Dermis microvascular lymphatic vessel endothelial cell (primary cell): ENCODE measurements around the gene AQP7. TPM values are rescaled to one million over a fixed set of nuclear protein-coding genes. Genes with fewer than 3 reads are reported as not detected.
"Not testable (repeated sequence)": the region's sequence is repeated elsewhere in the genome, so short reads cannot be mapped to it uniquely, and the experiment has no call there.

ENCODE experiments used
- DNase-seq, 2 donors: peaks; one replicate each; pipeline versions ENCODE4 v3.0.0 to v3.0.0-alpha.2; 2010; ENCODE audit warnings: low read depth in 2 of 2
- total RNA-seq: library from RNA; depleted of rRNA; stranded (reverse); fragments of >200 nt; gene quantifications from 2 replicates; pipeline ENCODE4 v1.2.1, GENCODE V29; 2014

Gene AQP7
- total RNA-seq, 1 donor from 2014 or later: not detected

DNA sequence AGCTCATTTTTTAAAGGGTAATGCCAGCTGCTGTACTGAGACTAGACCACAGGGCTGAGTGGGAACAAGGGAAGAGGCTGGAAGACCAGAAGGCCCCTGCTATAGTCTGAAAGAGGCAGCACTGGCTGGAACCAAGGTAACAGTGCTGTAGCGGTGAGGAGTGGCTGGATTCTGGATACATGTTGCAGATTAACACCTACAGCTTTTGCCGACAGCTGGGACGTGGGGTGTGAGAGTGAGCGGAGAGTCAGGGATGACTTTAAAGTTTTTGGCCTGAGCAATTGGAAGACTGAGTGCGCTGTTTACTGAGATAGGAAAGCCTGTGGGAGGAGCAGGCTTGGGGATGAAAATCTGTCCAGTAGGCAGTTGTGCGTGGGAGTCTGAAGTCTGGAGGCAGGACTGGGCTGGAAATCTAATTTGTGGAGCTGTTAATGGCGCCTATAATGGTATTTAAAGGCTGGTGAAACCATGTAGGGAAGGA lies 26.5 kb downstream of the AQP7 start:
- no peak for DNase-seq

DNA sequence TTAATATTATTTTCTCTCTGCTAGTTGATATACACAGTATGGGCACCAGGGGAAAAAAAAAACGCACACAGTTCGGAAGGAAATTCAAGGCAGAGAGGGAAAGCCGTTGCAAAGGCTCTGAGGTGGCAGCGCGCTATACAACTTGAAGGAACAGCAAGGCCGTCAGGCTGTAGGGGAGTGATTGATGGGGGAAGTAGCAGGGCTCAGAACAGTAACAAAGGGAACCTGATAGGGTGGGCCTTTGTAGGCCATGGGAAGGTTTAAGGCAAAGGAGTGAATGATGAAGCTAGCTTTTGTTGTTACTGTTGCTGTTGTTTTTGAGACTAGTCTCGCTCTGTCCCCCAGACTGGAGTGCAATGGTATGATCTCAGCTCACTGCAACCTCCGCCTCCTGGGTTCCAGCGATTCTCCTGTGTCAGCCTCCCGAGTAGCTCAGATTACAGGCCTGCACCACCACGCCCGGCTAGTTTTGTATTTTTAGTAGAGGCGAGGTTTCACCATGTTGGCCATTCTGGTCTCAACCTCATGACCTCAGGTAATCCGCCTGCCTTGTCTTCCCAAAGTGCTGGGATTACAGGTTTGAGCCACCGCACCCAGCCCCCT lies 27.0 kb downstream of the AQP7 start:
- no peak for DNase-seq

DNA sequence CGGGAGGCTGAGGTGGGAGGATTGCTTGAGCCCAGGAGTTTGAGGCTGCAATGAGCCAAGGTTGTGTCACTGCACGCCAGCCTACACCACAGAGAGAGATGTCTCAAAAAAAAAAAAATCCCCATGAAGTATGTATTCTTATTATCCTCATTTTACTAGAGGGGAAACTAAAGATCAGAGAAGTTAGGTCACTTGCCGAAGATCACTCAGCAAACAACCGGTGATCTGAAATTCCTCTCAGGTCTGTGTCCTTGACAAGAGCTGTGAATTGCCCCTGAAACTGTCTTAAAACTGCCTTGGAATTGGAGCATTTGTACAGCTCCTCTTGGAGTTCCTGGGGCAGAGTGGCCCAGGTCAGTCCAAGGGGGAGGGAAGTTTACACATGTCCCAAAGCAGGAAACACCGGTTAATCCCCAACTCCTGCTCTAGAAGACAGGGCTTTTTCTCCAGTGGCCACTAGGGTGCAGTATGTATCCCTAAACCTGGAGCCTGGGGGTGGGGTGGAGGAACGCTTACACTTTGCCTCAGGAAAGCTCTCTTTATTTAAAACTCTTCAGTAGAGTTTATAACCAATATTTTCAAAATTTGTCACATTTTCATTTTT lies 27.6 kb downstream of the AQP7 start:
- DNase-seq: peak; percentile 72 to 90

DNA sequence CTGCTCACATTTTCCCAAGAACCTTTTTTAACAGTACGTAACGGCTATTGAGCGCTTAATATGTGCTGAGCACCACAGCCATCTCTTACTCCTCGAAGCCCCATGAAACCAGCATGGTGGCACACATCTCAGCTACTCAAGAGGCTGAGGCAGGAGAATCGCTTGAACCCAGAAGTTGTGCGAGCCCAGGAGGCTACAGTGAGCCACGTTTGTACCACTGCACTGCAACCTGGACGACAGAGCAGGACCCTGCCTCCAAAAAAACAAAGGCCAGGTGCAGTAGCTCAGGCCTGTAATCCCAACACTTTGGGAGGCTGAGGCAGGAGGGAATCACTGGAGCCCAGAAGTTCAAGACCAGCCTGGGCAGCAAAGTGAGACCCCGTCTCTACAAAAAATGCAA lies 28.2 kb downstream of the AQP7 start:
- no peak for DNase-seq

DNA sequence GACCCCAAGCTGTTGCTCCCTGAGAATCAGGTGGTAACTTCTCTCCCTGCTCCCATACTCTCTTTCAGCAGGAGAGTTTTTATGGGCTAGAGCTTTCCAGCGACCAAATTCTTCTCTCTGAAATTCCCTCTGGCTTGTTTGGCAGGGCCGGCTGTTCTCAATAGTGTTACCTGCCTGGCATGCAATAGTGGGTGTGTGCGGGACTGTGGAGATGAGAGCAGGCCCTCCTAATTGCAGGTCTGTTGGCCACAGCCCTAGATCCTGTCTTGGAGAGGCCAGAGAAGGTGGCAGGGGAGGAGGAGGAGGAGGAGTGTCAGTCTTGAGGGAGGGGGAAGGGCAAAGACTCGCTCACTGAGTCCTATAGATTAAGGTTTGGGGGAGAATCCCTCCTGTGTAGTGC lies 29.5 kb downstream of the AQP7 start:
- DNase-seq: no peak

DNA sequence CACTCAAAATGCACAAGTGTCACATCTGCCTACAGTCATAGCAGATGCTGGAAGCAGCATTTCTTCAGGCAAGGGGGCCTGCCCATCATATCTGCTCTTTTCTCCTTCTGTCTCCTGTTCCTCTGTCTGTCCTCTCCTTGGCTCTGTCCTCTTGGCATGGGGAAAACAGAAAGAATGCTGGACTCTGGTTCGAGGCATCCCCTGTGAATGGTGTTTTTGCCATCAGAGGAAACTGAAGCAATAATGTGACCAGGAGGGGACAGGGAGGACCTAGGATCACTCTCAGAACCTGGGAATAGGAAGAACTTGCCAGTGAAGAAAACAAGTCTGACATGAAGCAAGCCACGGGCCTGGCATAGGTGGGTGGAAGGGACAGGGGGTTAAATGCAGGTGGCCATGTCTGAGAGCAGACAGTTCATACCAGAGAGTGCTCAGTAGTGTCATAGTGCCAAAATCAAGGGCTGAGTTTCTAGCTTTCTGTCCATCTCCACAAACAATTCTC lies 35.3 kb downstream of the AQP7 start:
- no peak for DNase-seq

DNA sequence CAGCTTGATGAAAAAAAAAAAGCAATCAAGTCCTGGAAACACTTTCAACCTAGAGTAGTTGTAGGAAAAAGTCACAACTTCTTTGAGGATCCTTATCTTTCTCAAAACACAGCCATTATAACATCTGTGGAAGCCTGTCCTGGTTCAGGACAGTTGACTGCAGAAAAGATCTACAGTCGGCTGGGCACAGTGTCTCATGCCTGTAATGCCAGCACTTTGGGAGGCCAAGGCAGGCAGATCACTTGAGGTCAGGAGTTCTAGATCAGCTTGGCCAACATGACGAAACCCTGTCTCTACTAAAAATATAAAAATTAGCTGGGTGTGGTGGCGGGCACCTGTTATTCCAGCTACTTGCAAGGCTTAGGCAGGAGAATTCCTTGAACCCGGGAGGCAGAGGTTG lies 37.6 kb downstream of the AQP7 start:
- not testable (repeated sequence) for DNase-seq

DNA sequence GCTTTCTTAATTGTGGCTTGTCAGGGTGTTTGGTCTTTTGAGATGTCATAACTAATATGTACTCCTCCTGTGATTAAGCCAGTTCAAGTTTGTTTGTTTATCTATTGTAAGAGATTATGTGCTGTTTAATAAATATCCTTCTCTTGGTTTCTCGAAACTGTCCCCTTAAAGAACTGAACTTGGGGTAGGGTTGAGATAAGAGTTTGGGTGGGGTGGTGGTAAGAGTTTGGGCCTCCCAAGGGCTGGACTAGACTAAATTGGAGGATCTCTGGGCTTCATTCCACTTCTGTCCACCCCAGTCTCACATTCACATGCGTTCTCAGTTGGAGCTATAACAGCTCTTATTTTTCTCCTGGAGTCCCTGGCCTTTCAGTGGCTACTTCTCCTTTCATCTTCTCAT lies 38.2 kb downstream of the AQP7 start:
- no peak for DNase-seq

DNA sequence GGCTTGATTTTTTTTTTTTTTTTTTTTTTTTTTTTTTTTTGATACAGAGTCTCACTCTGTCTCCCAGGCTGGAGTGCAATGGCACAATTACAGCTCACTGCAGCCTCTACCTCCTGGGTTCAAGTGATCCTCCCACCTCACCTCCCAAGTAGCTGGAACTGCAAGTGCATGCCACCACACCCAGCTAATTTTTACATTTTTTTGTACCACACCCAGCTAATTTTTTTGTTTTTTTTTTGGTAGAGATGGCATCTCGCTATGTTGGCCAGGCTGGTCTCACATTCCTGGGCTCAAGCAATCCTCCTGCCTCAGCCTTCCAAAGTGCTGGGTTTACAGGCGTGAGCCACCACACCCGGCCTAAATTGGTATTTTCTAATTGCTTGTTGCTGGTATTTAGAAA lies 43.7 kb downstream of the AQP7 start:
- not testable (repeated sequence) for DNase-seq

DNA sequence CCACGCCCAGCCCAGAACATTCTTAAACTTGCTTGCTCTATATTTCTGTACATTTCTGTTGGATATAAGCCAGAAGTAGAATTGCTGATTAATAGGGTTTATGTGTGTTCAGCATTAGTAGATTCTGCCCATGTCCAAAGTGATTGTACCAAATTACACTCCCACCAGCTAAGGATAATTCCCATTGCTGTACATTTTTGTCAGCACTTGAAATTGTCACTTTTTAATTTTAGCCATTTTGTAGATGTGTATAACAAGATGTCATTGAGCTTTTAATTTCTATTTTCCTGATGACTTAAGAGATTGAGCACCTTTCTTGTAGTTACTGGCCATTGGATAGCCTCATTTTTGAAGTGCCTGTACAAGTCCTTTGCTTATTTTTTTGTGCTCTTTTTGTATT lies 46.4 kb downstream of the AQP7 start:
- no peak for DNase-seq

DNA sequence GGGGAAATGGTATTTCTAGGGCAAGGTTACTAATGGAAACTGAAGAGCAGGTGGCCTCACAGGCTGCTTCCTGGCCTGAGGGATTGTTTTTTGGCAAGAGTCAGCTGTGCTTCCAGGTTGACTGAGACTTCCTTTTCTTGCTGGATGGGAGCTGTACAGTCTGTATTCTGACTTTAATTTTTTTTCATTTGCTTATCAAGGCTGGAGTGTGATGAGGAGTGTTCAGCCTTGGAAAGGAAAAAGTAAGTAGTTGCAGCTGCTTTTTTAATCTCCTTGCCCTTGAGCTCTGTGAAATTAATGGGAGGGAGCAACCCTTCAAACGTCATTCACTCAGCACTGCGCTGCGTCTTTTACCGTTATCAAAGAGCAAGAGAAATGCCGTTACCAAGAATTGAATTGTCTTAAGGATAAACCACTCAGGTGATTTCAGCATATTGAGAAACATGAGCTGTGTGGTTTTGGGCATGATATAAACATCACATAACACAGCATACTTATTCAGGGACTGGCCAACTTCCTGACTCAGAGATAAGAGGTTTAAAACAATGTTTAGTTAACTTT lies 47.6 kb downstream of the AQP7 start:
- DNase-seq: peak in 1 of 2 donors; percentile 66

DNA sequence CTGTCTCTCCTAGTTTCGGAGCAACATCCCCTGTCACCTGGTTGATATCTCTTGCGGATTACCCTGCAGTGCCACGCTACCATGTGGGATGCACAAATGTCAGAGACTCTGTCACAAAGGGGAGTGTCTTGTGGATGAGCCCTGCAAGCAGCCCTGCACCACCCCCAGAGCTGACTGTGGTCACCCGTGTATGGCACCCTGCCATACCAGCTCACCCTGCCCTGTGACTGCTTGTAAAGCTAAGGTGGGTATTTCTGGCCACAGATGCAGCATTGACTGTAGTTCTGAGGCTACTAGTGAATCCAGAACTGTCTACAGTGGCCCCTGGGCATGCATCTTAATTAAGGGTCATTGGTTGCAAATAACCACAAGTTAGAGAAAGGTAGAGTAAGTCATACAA lies 50.8 kb downstream of the AQP7 start:
- DNase-seq: no peak

DNA sequence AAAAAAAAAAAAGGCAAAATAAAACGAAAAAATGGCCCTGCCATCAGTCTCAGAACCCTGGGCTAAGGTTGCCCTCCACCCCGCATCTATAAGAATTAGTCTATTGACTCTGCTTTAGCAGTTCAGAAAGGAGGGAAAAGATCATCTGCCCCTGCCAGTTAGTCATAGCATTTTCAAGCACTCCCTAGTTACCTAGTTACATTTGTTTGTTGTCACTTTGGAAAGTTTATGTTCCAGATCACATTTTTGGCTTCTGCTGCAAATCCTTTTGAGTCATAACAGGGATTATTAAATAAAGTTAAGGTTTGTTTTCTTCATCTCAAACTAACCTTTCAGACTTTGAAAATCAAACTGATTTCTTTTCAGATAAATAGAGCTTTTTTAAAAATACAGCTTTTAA lies 52.1 kb downstream of the AQP7 start:
- DNase-seq: peak in 1 of 2 donors; percentile 55

DNA sequence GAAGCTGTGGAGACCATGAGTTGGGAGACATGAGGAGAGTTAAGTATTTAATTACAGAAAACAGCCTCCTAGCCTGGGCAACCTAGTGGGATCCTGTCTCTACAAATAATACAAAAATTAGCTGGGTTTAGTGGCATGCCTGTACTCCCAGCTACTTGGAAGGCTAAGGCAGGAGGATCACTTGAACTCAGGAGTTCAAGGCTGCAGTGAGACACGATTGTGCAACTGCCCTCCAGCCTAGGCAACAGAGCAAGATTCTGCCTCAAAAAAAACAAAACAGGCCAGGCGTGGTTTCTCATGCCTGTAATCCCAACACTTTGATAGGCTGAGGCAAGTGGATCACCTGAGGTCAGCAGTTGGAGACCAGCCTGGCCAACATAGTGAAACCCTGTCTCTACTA lies 52.6 kb downstream of the AQP7 start:
- no peak for DNase-seq

DNA sequence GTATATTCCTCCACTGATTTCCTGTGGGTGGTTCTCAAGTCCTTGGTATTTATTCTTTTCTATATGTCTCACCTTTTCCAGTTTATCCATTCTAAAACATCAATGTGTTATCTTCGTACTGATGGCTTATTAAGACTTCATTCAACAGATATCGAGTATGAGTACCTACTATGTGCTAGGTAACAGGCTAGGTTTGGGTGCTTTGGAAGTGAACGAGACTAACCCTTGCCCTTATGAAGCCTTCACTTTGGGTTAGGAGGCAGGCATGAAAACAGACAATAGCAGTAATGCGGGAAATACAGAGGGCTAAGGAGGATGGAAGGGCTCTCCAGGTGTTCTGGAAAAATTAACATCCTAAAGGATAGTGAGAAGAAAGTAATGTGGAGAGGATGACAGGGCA lies 53.4 kb downstream of the AQP7 start:
- DNase-seq: no peak

DNA sequence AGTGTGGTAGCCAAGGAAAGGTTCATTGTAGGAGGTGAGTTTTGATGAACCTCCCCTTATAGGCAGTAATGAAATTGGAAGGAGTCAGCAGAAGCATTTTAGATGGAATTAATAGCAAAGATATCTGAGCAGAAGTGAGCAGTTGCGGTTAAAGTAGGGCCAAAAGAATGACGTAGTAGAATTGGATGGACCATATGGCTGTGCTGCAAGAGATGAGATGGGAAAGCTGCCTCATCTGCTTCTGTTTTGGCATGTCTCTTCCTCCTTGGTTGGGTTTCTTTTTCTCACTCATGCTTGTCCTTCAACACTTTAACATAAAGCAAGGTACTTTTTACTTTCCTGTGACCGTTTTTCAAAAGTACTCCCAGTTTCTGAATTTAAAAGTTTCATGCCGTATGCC lies 55.8 kb downstream of the AQP7 start:
- no peak for DNase-seq

DNA sequence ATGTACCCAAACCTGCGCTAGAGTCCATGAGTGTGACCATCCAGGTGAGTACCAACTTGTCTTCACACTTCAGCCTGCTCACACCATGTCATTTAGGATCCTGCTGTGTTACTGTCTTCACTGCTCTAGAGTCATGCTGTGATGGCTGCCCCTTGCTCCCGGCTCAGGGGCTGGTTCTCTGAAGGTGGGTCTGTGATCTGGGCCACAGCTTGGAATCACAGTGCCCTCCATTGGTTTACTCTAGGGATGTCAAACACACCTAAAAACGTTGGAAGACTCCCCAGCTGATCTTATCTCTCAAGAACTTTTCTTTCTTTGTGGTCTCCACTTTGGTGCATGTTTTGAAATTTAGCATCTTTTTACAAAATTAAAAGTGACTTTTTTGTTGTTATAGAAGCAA lies 58.2 kb downstream of the AQP7 start:
- DNase-seq: no peak

DNA sequence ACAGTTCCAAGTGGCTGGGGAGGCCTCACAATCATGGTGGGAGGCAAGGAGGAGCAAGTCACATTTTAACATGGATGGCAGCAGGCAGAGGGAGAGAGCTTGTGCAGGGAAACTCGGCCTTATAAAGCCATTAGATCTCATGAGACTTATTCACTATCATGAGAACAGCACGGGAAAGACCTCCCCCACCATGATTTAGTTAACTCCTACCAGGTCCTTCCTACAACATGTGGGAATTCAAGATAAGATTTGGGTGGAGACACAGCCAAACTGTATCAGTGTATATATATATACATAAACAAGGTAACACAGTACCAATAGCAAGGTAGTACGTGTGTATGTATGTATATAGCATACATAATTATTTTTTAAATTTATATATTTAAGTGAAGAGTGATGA lies 61.2 kb downstream of the AQP7 start:
- no peak for DNase-seq

DNA sequence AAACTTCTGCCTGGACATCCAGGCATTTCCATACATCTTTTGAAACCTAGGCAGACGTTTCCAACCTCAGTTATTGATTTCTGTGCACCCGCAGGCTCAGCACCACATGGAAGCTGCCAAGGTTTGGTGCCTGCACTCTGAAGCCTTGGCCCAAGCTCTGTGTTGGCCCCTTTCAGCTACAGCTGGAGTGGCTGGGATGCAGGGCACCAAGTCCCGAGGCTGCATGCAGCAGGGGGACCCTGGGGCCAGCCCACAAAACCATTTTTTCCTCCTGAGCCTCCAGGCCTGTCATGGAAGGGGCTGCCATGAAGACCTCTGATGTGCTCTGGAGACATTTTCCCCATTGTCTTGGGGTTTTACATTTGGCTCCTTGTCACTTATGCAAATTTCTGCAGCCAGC lies 62.2 kb downstream of the AQP7 start:
- no peak for DNase-seq
